EL (cell line): ENCODE results near the gene CNIH2.
"Not testable (repeated sequence)": the region's sequence is repeated elsewhere in the genome, so short reads cannot be mapped to it uniquely, and the experiment has no call there.

Experiments used
- DNase-seq: peaks from one replicate; pipeline ENCODE4 v3.0.0-alpha.2; 2016

CNIH2 gene

GRCh38 chr11:66292543-66293332 lies 14.8 kb downstream of the CNIH2 start:
- no peak for DNase-seq

- DNase-seq, result no peak
Observed at GRCh38 chr11:66293352-66293751, 15.4 kb downstream of the CNIH2 start.

- no peak for DNase-seq
Observed at GRCh38 chr11:66293777-66294625, 16.0 kb downstream of the CNIH2 start.

GRCh38 chr11:66294626-66295620 lies 16.9 kb downstream of the CNIH2 start:
- DNase-seq, result no peak

- no peak for DNase-seq
Observed at GRCh38 chr11:66297610-66298009, 19.6 kb downstream of the CNIH2 start.

GRCh38 chr11:66299186-66299585 lies 21.2 kb downstream of the CNIH2 start:
- DNase-seq, result no peak

GRCh38 chr11:66302656-66303055 lies 24.7 kb downstream of the CNIH2 start:
- DNase-seq, result no peak

- DNase-seq, result no peak
Observed at GRCh38 chr11:66309475-66309874, 31.5 kb downstream of the CNIH2 start.

- no peak for DNase-seq
Observed at GRCh38 chr11:66310324-66310723, 32.3 kb downstream of the CNIH2 start.

GRCh38 chr11:66310803-66311440 lies 32.9 kb downstream of the CNIH2 start:
- DNase-seq, result not testable (repeated sequence)

GRCh38 chr11:66311470-66311964 lies 33.5 kb downstream of the CNIH2 start:
- no peak for DNase-seq

GRCh38 chr11:66311965-66312548 lies 34.1 kb downstream of the CNIH2 start:
- DNase-seq, result peak; percentile 92

GRCh38 chr11:66312549-66313320 lies 34.8 kb downstream of the CNIH2 start:
- peak; percentile 100 for DNase-seq

- peak; percentile 59 for DNase-seq
Observed at GRCh38 chr11:66313321-66314185, 35.6 kb downstream of the CNIH2 start.

- no peak for DNase-seq
Observed at GRCh38 chr11:66314186-66314501, 36.2 kb downstream of the CNIH2 start.

GRCh38 chr11:66314561-66315497 lies 36.9 kb downstream of the CNIH2 start:
- DNase-seq, result no peak

- no peak for DNase-seq
Observed at GRCh38 chr11:66315498-66315885, 37.5 kb downstream of the CNIH2 start.

GRCh38 chr11:66315921-66316811 lies 38.2 kb downstream of the CNIH2 start:
- DNase-seq, result peak; percentile 27
